ENCODE results near the gene FBXO30.

The FBXO30 gene

GRCh38 chr6:145744619-145745018 is 70.0 kb downstream of the FBXO30 start:
- no peak for DNase-seq

Data from NCI-H1694 (cell line).